Right lobe of liver (tissue), 4 donors: ENCODE measurements around the gene DCC.

Experiments
- POLR2A ChIP-seq: fragments of 450-650 bp; IDR thresholded peaks from one replicate; pipeline ENCODE4 v1.6.1; 2017; ENCODE audit warnings: antibody characterized with exemption, mild to moderate bottlenecking
- TF ChIP-seq, protein P1 (sequence below), 4 donors: fragments of 200-600 bp in 3 of 4; fragments of 450-650 bp in 1 of 4; IDR thresholded peaks; one replicate each; pipeline versions ENCODE4 v1.5.1 to v1.8.0; 2016 to 2022; ENCODE audit warnings: antibody characterized with exemption in 4 of 4, mild to moderate bottlenecking in 2 of 4
- donor health status: DM: no; HTN: no; CAD: no.
- donor health status: DM: no; HTN: no; CAD: no.
- donor health status: DM: no; HTN: yes; CAD: no.

DNA sequence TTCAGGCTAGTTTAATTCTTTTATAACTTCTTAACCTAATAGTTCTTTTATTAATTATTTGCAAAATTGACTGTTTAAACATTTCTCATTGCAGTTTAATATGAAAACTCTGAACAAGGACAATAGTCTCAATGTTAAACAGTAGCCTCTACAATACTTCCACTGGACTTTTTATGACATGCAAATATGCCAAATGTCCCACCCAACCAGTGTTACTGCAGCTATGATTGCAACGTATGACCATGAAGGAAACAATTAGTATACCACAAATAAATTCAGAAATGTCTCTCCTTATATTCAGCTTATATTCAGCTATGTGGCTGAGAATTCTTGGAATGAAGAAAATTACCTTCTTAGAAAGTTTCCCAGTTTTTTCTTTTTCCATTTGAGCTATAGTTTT lies 688.6 kb downstream of the DCC start:
- TF ChIP-seq, protein P1, sequence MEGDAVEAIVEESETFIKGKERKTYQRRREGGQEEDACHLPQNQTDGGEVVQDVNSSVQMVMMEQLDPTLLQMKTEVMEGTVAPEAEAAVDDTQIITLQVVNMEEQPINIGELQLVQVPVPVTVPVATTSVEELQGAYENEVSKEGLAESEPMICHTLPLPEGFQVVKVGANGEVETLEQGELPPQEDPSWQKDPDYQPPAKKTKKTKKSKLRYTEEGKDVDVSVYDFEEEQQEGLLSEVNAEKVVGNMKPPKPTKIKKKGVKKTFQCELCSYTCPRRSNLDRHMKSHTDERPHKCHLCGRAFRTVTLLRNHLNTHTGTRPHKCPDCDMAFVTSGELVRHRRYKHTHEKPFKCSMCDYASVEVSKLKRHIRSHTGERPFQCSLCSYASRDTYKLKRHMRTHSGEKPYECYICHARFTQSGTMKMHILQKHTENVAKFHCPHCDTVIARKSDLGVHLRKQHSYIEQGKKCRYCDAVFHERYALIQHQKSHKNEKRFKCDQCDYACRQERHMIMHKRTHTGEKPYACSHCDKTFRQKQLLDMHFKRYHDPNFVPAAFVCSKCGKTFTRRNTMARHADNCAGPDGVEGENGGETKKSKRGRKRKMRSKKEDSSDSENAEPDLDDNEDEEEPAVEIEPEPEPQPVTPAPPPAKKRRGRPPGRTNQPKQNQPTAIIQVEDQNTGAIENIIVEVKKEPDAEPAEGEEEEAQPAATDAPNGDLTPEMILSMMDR (IDR thresholded peaks at IDR 0.05) = no peak
- TF ChIP-seq POLR2A = no peak
